Spleen (tissue), 11 donors: ENCODE data around the gene IL17REL. TPM values are rescaled to one million over a fixed set of nuclear protein-coding genes. Genes with fewer than 3 reads are reported as not detected.

ENCODE experiments used
- DNase-seq: peaks from one replicate; pipeline ENCODE4 v3.0.0-alpha.2; 2020
- H3K27ac ChIP-seq, 8 donors: fragments of 200-600 bp; sonication (generic) in 7 of 8; 1 replicate in 4 of 8; 2 replicates in 4 of 8; pipeline versions ENCODE4 v1.5.0 to v1.8.0; 2016 to 2021; ENCODE audit warnings: inconsistent platforms in 4 of 8, mild to moderate bottlenecking in 4 of 8, moderate library complexity in 1 of 8
- H3K27me3 ChIP-seq, 7 donors: fragments of 200-600 bp; sonication (generic) in 6 of 7; replicated peaks in 1 of 7; 1 replicate in 4 of 7; 2 replicates in 3 of 7; pipeline versions ENCODE4 v1.5.0 to v1.8.0; 2016 to 2021; ENCODE audit warnings: inconsistent platforms in 3 of 7, mild to moderate bottlenecking in 1 of 7
- H3K36me3 ChIP-seq, 6 donors: fragments of 200-600 bp; sonication (generic) in 5 of 6; 1 replicate in 4 of 6; 2 replicates in 2 of 6; pipeline versions ENCODE4 v1.5.0 to v1.8.0; 2016 to 2021; ENCODE audit warnings: inconsistent platforms in 2 of 6
- H3K4me1 ChIP-seq, 6 donors: fragments of 200-600 bp; sonication (generic) in 5 of 6; 1 replicate in 3 of 6; 2 replicates in 3 of 6; pipeline versions ENCODE4 v1.5.0 to v1.8.0; 2016 to 2021; ENCODE audit warnings: inconsistent platforms in 3 of 6
- H3K4me3 ChIP-seq, 8 donors: fragments of 200-600 bp; sonication (generic) in 7 of 8; 1 replicate in 4 of 8; 2 replicates in 4 of 8; pipeline versions ENCODE4 v1.5.0 to v1.8.0; 2016 to 2021; ENCODE audit warnings: inconsistent platforms in 4 of 8, mild to moderate bottlenecking in 4 of 8, moderate library complexity in 2 of 8
- H3K9me3 ChIP-seq, 8 donors: fragments of 200-600 bp; sonication (generic) in 7 of 8; 1 replicate in 4 of 8; 2 replicates in 4 of 8; pipeline versions ENCODE4 v1.5.0 to v1.8.0; 2016 to 2021; ENCODE audit warnings: inconsistent platforms in 4 of 8
- CTCF ChIP-seq, 11 experiments: fragments of 200-600 bp in 7 of 11; fragments of 450-650 bp in 4 of 11; sonication (generic) in 4 of 11; IDR thresholded peaks in 8 of 11; conservative IDR thresholded peaks in 3 of 11; 1 replicate in 7 of 11; 2 replicates in 4 of 11; pipeline versions ENCODE4 v1.4.0 to v1.8.0; 2016 to 2021; ENCODE audit warnings: antibody characterized with exemption in 11 of 11, inconsistent platforms in 4 of 11, mild to moderate bottlenecking in 1 of 11
- POLR2A ChIP-seq, 3 donors: fragments of 450-650 bp; IDR thresholded peaks; one replicate each; pipeline ENCODE4 v1.5.1; 2017; ENCODE audit warnings: antibody characterized with exemption in 3 of 3, mild to moderate bottlenecking in 1 of 3
- POLR2AphosphoS5 ChIP-seq, 3 donors: sonication (generic); formaldehyde crosslinking; IDR thresholded peaks; one replicate each; pipeline ENCODE4 v1.5.1; 2017; ENCODE audit warnings: antibody characterized with exemption in 3 of 3
- WGBS, 5 donors: extraction: QIAGEN DNeasy Blood & Tissue Kit in 3 of 5; methylation state at CpG; one replicate each; pipeline versions ENCODE4 v1.1.5 to v1.1.7; 2013 to 2018; 5-methylcytosine and 5-hydroxymethylcytosine counted together
- intact Hi-C: fragments of 100-400 bp; cut with DNase I; formaldehyde crosslinking; loops from one replicate; pipeline ENCODE4 v1.15.0; 2023; ENCODE audit warnings: low total_unique reads
- polyA plus RNA-seq, 3 donors: library from polyadenylated mRNA; stranded (reverse); fragments of 200-250 nt; gene quantifications; one replicate each; pipeline ENCODE4 v1.2.1, GENCODE V29; 2013
- total RNA-seq, 7 donors: library from RNA; depleted of rRNA in 3 of 7; stranded (reverse); fragments of >200 nt in 3 of 7; fragmentation: NEBNext Ultra II Directional in 4 of 7; extraction: Animal tissue kit (Norgen Biotek cat#: 25700) in 4 of 7; gene quantifications; one replicate each; pipeline versions ENCODE4 v1.1.0 to v1.2.1, GENCODE V29; 2016 to 2021
- donor health status: healthy with polysubstance abuse.
- donor health status: DM: no; HTN: no; CAD: no; lungs with moderate emphysema.
- donor health status: DM: no; HTN: no; CAD: no.
- donor health status: Bipolar disorder and iron deficiency.
- donor health status: healthy.
- donor health status: DM: no; HTN: no; CAD: no.
- donor health status: DM: yes; HTN: yes; CAD: no.

Gene IL17REL
- total and polyA plus RNA-seq, 10 donors, result 0.21 to 1.9 (median 0.83) TPM

- Histone ChIP-seq H3K4me1 (peaks cover 2 to 26% (median 20%) of the 10 kb centered on the region in 6 donors), H3K4me3 (no peak overlapping the region), H3K27me3 (peaks cover 0 to 34% (median 25%) of the 10 kb centered on the region in 7 donors), H3K36me3 (no peaks in the 10 kb centered on the region), H3K27ac (no peak overlapping the region), H3K9me3 (no peaks in the 10 kb centered on the region)
- intact Hi-C loops, result no loop called here
- 87 to 90% (median 88%) methylated on average over 3 of the region's 3 CpGs for WGBS, 5 donors
- no peak for DNase-seq
- TF ChIP-seq CTCF (IDR thresholded peaks at IDR 0.05 in 8 of 11, conservative IDR thresholded peaks at IDR 0.05 in 3 of 11) (no peak), POLR2A (IDR thresholded peaks at IDR 0.05) (no peak), POLR2AphosphoS5 (IDR thresholded peaks at IDR 0.05) (no peak)
These were observed 5.5 kb downstream of the IL17REL start for GRCh38 chr22:50007057-50007511.

- Histone ChIP-seq H3K4me1 (peaks cover 0 to 14% (median 3%) of the 10 kb centered on the region in 6 donors), H3K27me3 (peaks cover 0 to 25% (median 12%) of the 10 kb centered on the region in 7 donors), H3K9me3 (no peaks in the 10 kb centered on the region), H3K27ac (no peak overlapping the region), H3K4me3 (no peak overlapping the region), H3K36me3 (no peaks in the 10 kb centered on the region)
- DNase-seq, result no peak
- intact Hi-C loops, result no loop called here
- TF ChIP-seq CTCF (IDR thresholded peaks at IDR 0.05 in 8 of 11, conservative IDR thresholded peaks at IDR 0.05 in 3 of 11), result no peak
- WGBS, 5 donors, result 32 to 73% (median 51%) methylated on average over 4 of the region's 4 CpGs
These were observed 7.6 kb downstream of the IL17REL start for GRCh38 chr22:50004918-50005317.

GRCh38 chr22:50002791-50003190 lies 9.8 kb downstream of the IL17REL start:
- TF ChIP-seq POLR2A (IDR thresholded peaks at IDR 0.05) (no peak), CTCF (IDR thresholded peaks at IDR 0.05 in 8 of 11, conservative IDR thresholded peaks at IDR 0.05 in 3 of 11) (no peak), POLR2AphosphoS5 (IDR thresholded peaks at IDR 0.05) (no peak)
- Histone ChIP-seq H3K27ac (no peak overlapping the region), H3K4me1 (peaks cover 0 to 19% (median 8%) of the 10 kb centered on the region in 6 donors), H3K36me3 (no peaks in the 10 kb centered on the region), H3K27me3 (peaks cover 0 to 24% (median 16%) of the 10 kb centered on the region in 7 donors), H3K4me3 (no peak overlapping the region), H3K9me3 (no peaks in the 10 kb centered on the region)
- WGBS, 5 donors, result 66 to 91% (median 85%) methylated on average over 7 of the region's 7 CpGs
- no peak for DNase-seq
- intact Hi-C loops, result no loop called here

- peaks cover 0 to 25% (median 8%) of the 10 kb centered on the region in 6 donors for H3K4me1 ChIP-seq
- peaks cover 0 to 24% (median 16%) of the 10 kb centered on the region in 7 donors for H3K27me3 ChIP-seq
- no peak overlapping the region for H3K27ac ChIP-seq
- H3K9me3 ChIP-seq, result no peaks in the 10 kb centered on the region
- no peak for DNase-seq
- 78 to 90% (median 85%) methylated on average over 15 to 16 of the region's 16 CpGs for WGBS, 5 donors
- no peak overlapping the region for H3K4me3 ChIP-seq
- H3K36me3 ChIP-seq, result no peaks in the 10 kb centered on the region
- no peak for TF ChIP-seq POLR2AphosphoS5 (IDR thresholded peaks at IDR 0.05)
- no peak for TF ChIP-seq CTCF (IDR thresholded peaks at IDR 0.05 in 8 of 11, conservative IDR thresholded peaks at IDR 0.05 in 3 of 11)
- no peak for TF ChIP-seq POLR2A (IDR thresholded peaks at IDR 0.05)
- intact Hi-C loops, result no loop called here
These were observed 11.0 kb downstream of the IL17REL start for GRCh38 chr22:50001388-50002231.
